Activated naive CD4-positive, alpha-beta T cell (primary cell): ENCODE data around the gene SHROOM3.
"Not testable (repeated sequence)": the region's sequence is repeated elsewhere in the genome, so short reads cannot be mapped to it uniquely, and the experiment has no call there.

Experiments used
- DNase-seq, 4 experiments: peaks; one replicate each; lab custom pipeline; 2025; lab: John Stamatoyannopoulos, UW

SHROOM3 gene

DNA sequence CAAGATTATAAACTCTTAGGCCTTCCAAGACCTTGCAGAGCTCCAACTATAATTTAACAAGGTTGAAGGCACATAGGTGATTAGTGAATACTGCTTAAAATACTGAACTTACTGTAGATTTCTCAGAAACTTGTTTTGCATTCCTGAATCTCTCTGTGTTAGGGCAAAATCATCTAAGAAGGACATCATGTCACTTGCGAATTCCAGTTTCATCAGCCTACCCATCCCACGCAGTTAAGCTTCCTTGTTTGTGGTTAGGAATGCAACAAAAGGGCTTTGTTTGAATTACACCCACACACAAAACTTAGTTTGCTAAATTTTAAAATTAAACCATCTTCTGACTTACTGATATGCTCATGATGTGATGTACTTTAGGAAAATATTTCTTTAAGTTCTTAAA is 288.9 kb downstream of the SHROOM3 start:
- DNase-seq = no peak

DNA sequence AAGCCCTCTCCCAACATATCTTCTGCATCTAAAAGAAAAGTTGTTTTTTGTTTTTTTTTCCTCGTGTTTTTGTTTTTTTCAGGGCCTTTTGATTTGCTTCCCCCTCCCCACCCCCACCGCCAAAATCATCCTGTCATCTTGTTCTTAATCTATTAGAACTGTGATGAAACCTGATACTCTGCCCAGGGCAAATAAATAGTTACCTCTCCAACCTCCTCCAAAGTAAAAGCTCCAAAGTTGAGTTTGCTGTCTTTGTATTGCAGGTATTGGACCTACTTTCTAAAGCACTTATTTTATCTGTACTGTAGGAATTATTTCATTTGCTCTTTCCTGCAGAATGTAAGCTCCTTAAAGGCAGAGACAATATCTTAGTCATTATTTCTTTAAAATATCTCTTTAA is 290.0 kb downstream of the SHROOM3 start:
- DNase-seq = no peak

DNA sequence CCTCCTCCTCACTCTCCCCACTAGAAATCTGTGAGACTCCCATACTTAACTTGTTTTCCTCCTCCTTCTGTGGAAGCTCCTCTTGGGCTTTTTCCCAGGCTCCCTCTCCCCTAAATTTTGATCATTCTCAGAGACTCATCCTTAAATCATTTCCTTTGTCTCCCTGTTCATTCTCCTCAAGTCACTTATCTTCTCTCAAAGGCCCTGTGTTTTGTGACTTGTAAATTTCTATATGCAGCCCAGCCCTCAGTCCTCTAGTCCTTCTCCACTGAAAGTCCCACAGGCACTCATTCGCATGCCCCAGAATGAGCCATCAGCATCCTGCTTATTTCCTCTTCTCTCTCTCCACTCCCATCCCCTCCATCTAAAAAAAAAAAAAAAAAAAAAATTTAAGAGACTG is 291.1 kb downstream of the SHROOM3 start:
- DNase-seq = no peak

DNA sequence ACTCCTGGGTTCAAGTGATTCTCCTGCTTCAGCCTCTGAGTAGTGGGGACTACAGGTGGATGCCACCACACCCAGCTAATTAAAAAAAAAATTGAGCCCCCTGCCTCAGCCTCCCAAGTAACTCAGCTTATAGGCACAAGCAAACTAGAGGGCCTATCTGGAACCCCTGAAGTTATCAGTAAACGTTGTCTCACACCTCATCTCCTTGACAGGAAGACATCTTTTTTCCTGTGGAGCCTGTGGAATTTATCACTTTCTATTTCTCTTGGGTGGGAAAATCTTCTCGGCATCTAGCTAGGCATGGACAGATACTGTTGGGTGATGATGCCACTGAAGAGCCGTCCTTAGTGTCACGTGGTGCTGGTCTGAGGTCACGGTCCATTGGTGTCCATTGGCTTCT is 291.6 kb downstream of the SHROOM3 start:
- no peak for DNase-seq

DNA sequence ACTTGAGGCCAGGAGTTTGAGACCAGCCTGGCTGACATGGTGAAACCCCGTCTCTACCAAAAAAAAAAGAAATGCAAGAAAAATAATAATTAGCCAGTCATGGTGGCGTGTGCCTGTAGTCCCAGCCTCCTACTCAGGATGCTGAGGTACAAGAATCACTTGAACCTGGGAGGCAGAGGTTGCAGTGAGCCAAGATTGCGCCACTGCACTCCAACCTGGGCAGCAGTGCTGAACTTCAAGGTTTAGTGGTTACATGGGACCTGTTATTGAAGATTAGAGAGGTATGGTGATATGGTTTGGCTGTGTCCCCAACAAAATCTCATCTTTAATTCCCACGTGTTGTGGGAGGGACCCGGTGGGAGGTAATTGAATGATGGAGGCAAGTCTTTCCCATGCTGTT is 292.9 kb downstream of the SHROOM3 start:
- DNase-seq = not testable (repeated sequence)

DNA sequence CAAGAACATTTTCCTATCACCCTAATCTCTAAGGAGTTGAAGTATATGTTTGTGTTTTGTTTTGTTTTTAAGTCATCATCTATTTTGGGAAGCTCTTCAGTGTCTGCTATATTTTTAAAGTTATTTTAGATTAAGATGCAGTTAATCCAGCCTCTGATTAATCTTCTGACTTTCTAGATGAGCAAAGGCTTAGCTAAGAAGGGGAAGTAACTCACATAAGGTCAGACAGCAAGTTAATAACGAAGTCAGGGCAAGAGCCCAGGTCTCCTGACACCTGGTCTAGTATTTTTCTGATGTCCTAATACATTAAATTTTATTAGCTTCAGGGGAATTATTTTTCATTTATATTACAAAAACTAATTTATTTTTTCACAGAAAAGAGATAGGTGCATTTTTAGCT is 294.4 kb downstream of the SHROOM3 start:
- no peak for DNase-seq

DNA sequence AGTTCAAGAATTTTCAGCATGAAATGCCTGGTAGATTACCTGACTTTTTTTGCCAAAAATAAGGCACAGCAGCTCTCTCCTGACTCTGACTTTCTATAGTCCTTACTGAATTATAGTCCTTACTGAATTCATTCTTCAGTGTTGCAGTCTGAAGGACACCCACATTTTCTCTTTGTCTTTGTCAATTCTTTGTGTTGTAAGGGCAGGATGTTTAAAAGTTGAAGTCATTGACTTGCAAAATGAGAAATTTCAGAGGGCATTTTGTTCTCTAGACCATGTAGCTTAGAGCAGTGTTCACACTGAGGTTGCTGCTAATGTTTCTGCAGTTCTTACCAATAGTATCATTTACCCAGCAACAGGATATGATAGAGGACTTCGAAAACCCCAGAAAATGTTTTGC is 295.0 kb downstream of the SHROOM3 start:
- DNase-seq = no peak

DNA sequence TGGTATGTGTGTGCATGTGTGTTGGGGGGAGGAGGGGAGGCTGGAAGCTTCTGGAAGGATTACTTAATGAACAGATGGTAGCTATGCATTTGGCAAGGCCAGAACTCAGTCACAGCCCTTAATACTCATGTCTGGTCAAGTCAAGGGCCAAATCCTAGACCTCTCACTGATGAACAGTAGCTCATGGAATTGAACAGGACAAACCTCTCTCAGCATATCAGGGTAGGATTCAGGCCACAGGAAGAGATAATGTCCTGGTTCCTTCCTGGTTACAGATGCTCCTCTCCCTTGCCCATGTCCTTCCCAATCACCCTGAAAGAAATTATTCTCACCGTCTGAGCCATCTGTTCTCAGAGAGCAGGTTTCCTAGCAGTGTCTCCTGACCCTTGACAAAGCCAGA is 297.2 kb downstream of the SHROOM3 start:
- no peak for DNase-seq

DNA sequence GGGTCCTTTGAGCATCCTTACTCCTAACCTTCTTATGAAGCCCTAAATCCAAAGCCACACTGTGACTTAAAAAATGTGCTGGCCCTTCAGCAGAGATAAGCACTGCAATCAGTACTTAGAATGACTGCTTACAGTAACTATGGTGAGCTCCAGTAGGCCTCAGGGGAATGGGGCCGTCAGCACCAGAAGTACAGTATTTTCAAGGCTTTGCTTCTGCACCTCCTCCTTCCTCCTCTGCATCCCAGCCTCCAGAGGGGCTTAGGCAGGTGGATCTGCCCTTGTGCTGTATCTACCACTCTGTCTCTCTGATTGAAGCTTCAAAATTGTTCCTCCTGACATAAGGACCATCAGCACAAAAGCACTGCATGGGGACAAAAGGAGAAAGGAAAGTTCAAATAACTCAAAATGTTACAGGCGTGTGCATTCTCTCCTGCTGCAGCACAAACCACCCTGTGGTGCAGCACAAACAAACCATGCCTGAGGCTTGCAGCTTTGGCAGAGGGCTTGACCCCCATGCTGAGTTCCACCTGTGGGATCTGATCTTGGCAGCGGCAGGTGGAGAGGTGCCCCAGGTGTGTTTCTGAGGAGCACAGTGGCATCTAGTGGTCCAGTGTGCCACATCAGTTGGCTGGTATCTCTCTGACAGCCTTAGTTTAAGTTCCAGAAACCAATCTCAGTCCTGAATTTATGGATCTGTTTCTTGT is 298.2 kb downstream of the SHROOM3 start:
- DNase-seq = no peak

DNA sequence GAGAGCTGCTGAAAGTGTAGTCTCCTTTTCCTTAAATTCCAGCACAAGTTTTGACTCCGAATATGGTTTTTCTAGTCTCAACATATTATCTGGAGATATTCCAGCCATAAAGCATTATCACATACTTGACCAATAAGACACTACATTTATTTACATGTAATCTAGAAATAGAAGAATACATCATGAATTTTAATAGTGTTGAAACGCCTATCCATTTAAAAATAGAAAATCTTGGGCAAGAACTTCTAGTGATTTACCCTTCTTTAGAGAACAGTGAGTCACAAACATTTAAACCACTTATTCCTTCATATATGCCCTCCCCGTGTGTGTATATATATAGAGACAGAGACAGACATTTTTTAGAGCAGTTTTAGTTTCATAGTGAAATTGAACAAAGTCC is 301.4 kb downstream of the SHROOM3 start:
- DNase-seq = no peak

DNA sequence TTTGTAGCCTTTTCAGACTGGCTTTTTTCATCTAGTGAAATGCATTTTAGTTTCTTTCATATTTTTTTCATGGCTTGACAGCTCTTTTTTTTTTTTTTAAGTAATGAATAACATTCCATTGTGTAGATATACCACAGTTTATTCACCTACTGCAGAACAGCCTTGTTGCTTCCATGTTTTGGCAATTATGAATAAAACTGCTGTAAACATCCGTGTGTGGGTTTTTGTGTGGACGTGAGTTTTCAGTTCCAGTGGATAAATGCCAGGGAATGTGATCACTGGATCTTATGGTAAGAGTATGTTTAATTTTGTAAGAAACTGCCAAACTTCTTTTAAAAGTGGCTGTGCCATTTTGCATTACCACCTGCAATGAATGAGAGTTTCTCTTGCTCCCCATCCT is 302.2 kb downstream of the SHROOM3 start:
- DNase-seq = no peak

DNA sequence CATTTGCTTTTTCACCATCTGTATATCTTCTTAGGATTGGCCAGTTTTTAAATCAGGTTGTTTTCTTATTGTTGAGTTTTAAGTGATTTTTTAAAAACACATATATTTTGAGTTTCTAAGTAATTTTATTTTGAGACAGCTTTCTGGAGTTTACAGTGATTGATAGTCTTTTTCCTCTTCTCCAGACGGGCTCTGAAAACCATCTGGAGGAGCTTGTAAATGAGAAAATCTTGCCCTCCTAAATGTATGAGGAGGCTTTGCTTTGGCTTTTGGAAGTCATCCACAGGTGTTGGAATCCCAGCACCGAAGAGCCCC is 302.7 kb downstream of the SHROOM3 start:
- DNase-seq = no peak

DNA sequence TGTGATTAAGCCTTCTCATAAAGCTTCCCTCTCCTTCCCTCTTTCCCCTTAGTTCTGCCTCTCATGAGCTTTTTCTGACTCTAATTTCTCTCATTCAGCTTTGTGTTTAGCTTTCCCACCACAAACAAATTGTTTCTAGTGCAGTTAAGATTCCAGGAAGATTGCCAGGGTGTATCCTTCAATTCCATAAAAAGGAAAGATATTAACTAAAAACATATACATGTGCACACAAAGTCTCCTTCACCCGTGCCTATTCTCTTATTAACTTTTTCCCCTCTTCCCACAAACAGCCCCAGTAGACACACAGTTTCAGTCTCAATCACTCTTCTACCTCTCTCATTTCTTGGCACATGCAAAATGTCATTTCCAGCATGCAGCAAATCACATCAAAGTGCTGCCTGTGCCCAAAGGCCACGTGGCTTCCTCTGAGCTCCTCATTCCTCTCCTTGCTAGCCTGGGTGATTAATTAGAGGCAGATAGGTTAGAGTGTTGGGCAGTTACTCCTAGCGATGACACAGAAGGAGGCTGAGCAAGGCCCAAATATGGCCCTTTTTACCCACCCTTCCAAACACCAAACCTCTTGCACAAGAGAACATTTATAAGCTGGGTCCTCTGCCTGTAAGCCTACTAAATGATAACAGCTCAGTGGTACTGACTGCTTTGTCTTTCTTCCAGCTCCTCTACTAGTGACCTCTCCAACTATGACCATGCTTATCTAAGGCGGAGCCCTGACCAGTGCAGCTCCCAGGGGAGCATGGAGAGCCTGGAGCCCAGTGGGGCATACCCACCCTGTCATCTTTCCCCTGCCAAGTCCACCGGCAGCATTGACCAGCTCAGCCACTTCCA is 303.3 kb downstream of the SHROOM3 start:
- DNase-seq = no peak

DNA sequence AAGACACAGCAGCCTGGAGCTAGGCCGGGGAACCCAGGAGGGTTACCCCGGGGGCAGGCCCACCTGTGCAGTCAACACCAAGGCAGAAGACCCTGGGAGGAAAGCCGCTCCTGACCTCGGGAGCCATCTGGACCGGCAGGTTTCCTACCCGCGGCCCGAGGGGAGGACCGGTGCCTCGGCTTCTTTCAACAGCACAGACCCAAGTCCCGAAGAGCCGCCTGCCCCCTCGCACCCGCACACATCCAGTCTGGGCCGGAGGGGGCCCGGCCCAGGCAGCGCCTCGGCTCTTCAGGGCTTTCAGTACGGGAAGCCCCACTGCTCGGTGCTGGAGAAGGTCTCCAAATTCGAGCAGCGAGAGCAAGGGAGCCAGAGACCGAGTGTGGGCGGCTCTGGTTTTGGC is 305.2 kb downstream of the SHROOM3 start:
- DNase-seq = no peak

DNA sequence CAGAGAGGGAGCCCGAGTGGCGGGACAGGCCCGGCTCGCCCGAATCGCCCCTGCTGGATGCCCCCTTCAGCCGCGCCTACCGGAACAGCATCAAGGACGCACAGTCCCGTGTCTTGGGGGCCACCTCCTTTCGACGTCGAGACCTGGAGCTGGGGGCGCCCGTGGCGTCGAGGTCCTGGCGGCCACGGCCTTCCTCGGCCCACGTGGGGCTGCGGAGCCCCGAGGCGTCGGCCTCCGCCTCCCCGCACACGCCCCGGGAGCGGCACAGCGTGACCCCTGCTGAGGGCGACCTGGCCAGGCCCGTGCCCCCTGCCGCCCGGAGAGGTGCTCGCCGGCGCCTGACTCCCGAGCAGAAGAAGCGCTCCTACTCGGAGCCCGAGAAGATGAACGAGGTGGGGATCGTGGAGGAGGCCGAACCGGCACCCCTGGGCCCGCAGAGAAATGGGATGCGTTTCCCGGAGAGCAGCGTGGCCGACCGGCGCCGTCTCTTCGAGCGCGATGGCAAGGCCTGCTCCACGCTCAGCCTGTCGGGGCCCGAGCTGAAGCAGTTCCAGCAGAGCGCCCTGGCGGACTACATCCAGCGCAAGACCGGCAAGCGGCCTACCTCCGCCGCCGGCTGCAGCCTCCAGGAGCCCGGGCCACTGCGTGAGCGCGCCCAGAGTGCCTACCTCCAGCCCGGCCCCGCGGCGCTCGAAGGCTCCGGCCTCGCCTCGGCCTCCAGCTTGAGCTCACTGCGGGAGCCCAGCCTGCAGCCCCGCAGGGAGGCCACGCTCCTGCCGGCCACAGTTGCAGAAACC is 306.0 kb downstream of the SHROOM3 start:
- no peak for DNase-seq

DNA sequence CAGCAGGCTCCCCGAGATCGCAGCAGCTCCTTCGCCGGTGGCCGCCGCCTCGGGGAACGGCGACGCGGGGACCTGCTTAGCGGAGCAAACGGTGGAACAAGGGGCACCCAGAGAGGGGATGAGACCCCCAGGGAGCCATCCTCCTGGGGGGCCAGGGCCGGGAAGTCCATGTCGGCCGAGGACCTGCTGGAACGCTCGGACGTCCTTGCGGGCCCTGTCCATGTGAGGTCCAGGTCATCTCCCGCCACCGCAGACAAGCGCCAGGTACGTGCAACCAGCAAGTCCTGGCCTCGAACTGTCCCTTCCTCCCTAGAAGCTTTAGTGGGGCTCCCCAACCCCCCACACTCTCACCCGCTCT is 306.6 kb downstream of the SHROOM3 start:
- no peak for DNase-seq

DNA sequence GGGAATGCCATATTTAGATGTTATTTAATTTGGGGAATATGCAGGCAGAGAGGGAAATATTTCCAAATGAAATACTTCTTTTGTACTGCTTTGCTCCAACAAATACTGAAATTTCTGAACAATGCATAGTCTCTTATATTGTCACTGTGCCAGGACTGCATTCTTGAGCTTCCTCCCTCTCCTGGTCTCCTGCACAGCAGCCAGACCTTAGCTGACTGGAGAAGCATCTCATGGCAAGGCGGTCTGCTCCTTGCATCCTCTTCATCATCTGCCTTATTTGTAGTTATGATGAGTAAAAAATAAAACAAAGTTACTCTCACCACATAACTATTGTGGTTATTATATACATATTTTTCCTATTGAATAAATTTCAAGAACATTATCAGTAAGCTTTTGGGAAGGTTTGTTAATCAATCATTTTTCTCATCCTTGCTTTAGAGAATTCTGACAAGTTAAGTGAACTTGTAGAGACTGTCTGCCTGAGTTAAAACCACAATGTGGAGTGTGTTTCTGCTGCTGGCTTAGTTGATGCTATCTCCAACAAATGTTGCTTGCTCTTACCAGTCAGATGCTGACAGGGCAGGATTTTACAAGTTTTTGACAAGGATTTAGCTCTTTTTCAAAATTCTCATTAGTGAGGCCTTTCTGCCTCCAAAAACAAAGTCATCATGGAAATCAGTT is 309.4 kb downstream of the SHROOM3 start:
- no peak for DNase-seq

DNA sequence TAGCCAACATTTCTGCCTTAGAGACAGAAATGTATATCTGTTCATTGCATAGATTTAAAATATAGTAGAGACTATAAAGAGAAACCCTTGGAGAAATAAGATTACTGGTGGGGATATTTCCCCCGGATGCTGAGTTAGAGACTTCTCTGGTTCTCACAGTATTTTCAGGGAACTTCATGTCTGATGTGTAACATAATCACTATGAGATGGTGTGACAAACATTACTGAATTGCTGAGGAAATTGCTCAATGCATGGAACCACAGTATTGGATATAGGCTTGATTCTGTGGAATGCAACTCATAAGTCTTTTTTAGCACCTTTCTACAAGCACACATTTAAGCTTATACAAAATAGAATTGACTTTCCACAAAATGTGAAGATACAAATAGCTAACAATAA is 310.2 kb downstream of the SHROOM3 start:
- DNase-seq = no peak

DNA sequence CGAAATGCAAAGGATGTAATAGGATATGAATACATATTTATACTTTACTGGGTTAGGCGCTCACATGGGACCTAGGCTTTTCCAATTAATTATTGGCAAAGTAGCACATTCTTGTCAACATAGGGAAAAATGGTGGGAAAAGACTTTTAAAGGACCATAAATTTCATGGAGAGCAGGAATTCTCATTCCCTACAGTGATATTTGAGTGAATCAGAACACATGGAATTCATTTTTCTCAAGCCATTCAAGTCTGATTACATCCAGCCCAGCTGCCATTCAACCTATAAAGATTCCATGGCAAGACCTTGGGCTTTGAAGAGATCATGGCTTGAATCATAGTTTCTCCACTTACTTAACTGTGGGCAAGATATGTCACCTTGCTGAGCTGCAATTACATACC is 312.5 kb downstream of the SHROOM3 start:
- DNase-seq = no peak

DNA sequence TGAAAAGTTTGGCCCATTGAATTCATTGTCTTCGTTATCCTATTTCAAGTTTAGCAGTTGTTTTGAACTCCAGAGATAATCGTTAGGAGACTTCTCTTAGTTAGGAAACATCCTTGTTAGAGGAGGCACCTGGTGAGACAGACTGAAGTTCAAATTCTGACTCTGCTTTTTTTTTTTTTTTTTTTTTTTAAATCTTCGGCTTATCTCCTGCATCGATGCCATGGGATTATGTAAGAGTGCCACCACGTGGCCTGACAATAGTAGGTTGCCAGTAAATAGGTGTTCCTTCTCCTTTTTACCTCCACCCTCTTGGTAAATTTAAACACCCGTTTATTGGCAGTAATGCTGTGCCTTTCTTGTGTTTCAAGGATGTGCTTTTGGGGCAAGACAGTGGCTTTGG is 313.6 kb downstream of the SHROOM3 start:
- no peak for DNase-seq

DNA sequence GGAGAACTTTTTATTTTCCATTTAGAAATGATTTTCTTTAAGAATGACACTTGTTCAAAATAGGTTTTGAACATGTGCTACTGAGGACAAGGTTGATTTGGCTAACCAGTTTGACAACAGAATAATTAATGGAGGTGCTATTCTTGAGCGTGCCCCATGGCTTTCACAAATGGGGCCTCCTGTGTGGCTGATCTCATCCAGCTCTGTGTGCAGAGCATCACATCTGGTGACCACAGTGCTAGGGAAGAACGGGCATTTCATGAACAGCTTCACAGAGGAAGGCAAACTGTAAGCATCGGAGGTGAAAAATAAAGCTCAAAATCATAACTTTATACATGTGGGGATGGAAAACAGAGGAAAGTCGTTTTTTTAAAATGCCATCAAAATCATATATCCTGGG is 314.3 kb downstream of the SHROOM3 start:
- DNase-seq = no peak

DNA sequence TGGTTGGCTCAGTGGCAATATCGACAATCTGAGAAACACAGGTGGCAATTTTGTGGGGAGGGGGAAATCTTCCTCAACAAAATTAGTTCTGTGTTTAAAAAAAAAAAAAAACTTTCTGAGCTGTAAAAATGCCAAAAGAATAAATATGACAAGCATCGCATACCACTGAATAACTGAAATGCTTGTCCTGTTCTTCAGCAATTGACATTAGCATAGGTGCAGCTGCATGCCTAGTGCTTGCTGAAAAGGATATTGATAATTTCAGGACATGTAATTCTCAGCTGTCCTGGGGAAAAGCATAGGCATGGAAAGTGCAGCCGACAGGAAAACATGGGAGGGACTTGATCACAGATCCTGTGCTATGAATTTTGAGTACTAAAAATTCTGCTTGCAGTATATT is 315.7 kb downstream of the SHROOM3 start:
- no peak for DNase-seq
